ENCODE results near the gene SUSD5. TPM values are rescaled to one million over a fixed set of nuclear protein-coding genes. Genes with fewer than 3 reads are reported as not detected.
"Not testable (repeated sequence)": the region's sequence is repeated elsewhere in the genome, so short reads cannot be mapped to it uniquely, and the experiment has no call there.

The SUSD5 gene
- polyA plus RNA-seq, 3 donors, result 5.0 to 5.6 (median 5.3) TPM

- no peak for DNase-seq (ENCODE audit: low read depth in 3 of 3, low spot score in 2 of 3)
Observed at GRCh38 chr3:33201195-33201594, 17.4 kb downstream of the SUSD5 start.

- no peak for DNase-seq (ENCODE audit: low read depth in 3 of 3, low spot score in 2 of 3)
Observed at GRCh38 chr3:33196538-33196937, 22.1 kb downstream of the SUSD5 start.

GRCh38 chr3:33194303-33194702, 24.3 kb downstream of the SUSD5 start:
- no peak for DNase-seq (ENCODE audit: low read depth in 3 of 3, low spot score in 2 of 3)

DNA sequence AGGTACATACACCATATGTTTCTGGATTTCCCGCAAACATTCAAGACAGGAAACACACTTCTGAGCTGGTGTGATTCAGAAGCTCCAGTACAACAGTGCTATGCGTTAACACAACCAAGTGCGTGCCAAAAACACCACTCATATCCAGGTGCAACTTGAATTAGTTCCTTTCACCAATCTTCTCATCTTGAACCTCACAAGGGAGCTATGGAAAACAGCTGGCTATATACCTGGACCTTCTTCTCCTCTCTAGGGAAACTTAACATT, 31.3 kb downstream of the SUSD5 start:
- no peak for DNase-seq (ENCODE audit: low read depth in 3 of 3, low spot score in 2 of 3)

GRCh38 chr3:33186524-33187367, 31.9 kb downstream of the SUSD5 start:
- no peak for DNase-seq (ENCODE audit: low read depth in 3 of 3, low spot score in 2 of 3)

DNA sequence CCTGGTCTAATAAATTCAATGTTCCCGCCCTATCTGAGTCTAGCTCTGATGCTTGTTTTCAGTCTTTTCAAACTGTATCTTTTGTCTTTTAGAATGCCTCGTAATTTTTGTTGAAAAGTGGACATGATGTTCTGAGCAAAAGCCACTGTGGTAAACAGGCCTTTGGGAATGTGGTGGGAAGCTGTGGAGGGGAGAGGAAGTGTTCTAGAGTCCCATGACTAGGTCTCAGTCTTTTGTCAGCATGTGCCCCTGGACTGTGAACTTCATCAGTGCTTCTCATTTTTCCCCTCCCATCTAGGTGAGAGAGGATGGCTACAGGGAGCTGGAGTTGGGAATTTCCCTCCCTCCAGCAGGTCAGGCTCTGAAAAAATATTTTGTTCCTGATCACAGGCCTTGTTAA, 33.7 kb downstream of the SUSD5 start:
- no peak for DNase-seq (ENCODE audit: low read depth in 3 of 3, low spot score in 2 of 3)

- not testable (repeated sequence) for DNase-seq (ENCODE audit: low read depth in 3 of 3, low spot score in 2 of 3)
Observed at GRCh38 chr3:33181641-33182040, 37.0 kb downstream of the SUSD5 start.

DNA sequence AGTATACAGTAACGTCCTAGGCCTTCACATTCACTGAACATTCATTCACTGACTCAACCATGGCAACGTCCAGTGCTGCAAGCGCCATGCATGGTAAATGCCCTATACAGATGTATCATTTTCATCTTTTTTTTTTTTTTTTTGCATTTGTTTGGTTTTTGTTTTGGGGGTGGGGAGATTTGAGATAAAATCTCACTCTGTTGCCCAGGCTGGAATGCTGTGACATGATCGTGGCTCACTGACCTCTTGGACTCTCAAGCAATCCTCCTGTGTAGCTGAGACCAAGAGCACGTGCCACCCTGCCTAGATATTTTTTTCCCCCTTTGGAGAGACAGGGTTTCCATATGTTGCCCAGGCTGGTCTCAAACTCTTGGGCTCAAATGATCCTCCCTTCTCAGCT, 37.4 kb downstream of the SUSD5 start:
- no peak for DNase-seq (ENCODE audit: low read depth in 3 of 3, low spot score in 2 of 3)

DNA sequence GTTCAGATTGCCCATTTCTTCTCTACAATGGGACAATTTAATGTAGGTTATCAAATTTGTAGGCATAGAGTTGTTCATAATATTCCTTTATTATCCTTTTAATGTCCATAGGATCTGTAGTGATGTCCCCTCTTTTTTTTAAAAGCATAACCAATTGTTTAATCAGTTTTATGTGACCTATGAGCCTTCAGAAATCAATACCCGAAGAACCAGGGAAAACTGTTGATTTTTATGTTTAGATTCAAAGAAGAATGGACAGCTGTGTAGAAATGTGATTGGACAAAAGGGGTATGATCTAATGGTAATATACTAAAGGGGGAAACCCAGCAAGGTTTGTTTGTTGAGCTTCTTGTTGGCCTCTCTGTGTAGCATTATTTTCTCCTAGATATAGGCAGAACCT, 39.5 kb downstream of the SUSD5 start:
- DNase-seq (ENCODE audit: low read depth in 3 of 3, low spot score in 2 of 3), result no peak

DNA sequence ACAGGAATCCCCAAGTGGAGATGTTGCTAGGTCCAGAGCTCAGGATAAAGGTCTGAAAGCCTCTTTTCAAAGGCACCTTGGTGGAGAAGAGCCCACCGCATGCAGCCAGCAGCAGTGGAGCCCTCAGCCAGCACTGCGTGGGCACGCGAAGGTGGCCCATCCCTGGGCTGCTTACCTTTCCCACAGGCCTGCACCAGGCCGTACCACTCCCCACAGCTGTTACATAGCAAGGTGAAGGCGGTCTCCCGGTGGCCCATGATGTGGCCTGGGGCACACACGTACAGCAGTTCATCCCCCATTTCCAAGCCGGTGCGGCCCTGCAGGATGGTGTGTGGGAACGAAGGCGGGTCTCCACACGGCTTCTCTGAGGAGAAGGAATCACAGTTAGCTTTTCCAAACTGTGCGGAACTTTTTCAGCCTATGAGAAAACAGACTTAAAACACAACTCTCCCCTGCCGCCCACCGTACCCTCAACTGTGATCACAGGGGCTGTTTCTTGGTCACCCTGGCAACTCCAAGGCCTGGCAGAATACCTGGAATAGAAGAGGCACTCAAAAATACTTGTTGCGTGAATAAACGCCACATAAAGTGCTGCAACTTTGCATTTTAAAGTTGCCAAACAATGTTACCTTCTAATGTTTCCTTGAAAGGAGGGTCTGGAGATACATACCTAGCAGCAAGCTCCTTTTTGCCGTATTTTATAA, 43.7 kb downstream of the SUSD5 start:
- DNase-seq (ENCODE audit: low read depth in 3 of 3, low spot score in 2 of 3), result peak in 2 of 3 donors; percentile 2 to 8

- no peak for DNase-seq (ENCODE audit: low read depth in 3 of 3, low spot score in 2 of 3)
Observed at GRCh38 chr3:33174095-33174494, 44.5 kb downstream of the SUSD5 start.

GRCh38 chr3:33173672-33174071, 44.9 kb downstream of the SUSD5 start:
- DNase-seq (ENCODE audit: low read depth in 3 of 3, low spot score in 2 of 3), result no peak

GRCh38 chr3:33173103-33173502, 45.5 kb downstream of the SUSD5 start:
- DNase-seq (ENCODE audit: low read depth in 3 of 3, low spot score in 2 of 3), result no peak

- DNase-seq (ENCODE audit: low read depth in 3 of 3, low spot score in 2 of 3), result no peak
Observed at GRCh38 chr3:33171580-33171979, 47.0 kb downstream of the SUSD5 start.

GRCh38 chr3:33170531-33170930, 48.1 kb downstream of the SUSD5 start:
- no peak for DNase-seq (ENCODE audit: low read depth in 3 of 3, low spot score in 2 of 3)

GRCh38 chr3:33167716-33168336, 50.8 kb downstream of the SUSD5 start:
- no peak for DNase-seq (ENCODE audit: low read depth in 3 of 3, low spot score in 2 of 3)

GRCh38 chr3:33167284-33167683, 51.3 kb downstream of the SUSD5 start:
- DNase-seq (ENCODE audit: low read depth in 3 of 3, low spot score in 2 of 3), result no peak

DNA sequence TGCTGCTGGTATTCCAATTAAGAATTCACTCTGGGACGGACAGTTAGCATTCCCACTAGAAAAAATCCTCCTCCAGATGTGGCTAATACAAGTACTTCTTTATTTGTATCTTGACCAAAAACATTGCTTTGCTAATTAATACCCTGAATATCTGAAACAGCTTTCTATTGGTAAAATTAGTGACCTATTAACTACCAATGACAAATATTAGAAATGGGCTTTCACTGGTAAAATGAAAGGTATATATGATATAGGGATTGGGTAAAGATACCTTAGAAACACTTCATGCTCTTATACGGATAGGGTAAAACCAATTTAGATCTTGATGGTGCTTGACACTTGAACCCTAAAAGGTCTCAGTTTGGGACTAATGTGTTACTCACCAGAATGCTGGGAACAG, 52.5 kb downstream of the SUSD5 start:
- DNase-seq (ENCODE audit: low read depth in 3 of 3, low spot score in 2 of 3), result no peak

GRCh38 chr3:33165372-33165771, 53.2 kb downstream of the SUSD5 start:
- no peak for DNase-seq (ENCODE audit: low read depth in 3 of 3, low spot score in 2 of 3)

DNA sequence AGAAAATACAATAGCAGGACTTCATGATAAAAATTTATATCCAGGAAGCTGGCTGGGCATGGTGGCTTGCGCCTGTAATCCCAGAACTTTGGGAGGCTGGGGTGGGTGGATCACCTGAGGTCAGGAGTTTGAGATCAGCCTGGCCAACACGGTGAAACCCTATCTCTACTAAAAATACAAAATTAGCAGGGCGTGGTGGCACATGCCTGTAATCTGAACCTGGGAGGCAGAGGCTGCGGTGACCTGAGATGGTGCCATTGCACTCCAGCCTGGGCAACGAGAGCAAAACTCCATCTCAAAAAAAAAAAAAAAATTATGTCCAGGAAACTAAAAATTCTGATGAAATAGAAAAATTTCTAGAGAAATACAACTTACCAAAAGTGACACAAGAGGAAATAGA, 56.0 kb downstream of the SUSD5 start:
- DNase-seq (ENCODE audit: low read depth in 3 of 3, low spot score in 2 of 3), result not testable (repeated sequence)

DNA sequence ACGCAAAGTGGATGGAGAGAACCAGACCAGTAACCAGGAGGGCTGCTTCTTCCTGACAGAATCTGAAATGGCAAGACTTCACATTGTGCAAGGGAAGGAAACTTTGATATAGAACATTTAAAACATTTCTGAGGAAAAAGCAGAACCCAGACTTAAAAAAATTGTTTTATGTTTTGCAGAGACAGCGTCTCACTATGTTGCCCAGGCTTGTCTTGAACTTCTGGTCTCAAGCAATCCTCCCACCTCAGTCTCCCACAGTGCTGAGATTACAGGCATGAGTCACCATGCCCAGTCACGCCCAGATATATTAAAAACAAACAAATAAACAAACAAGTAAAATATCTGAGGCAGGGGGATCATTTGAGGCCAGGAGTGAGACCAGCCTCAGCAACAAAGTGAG, 58.6 kb downstream of the SUSD5 start:
- DNase-seq (ENCODE audit: low read depth in 3 of 3, low spot score in 2 of 3), result no peak

DNA sequence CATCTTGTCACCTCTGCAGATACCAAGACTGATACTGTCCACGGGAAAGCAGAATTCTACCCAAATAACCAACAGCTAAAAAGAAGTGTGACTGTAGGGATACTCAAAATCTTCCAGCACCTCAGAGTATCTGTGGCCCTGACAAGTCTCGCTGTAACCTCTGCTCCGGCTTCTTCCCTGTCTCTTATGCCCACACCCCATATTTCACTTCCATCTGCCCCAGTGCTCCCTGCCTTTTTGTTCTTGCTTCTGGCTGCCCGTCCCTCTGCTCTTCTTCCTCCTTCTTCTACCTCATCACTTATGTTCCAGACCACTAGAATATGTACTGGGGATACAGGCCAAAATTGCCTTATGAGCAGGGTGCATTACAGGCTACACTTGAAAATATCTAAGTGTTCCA, 59.4 kb downstream of the SUSD5 start:
- no peak for DNase-seq (ENCODE audit: low read depth in 3 of 3, low spot score in 2 of 3)
